Effector CD8-positive, alpha-beta T cell (primary cell): ENCODE data around the gene CHPF.

Experiments
- DNase-seq: peaks from one replicate; lab custom pipeline; 2025; lab: John Stamatoyannopoulos, UW

Gene CHPF

DNA sequence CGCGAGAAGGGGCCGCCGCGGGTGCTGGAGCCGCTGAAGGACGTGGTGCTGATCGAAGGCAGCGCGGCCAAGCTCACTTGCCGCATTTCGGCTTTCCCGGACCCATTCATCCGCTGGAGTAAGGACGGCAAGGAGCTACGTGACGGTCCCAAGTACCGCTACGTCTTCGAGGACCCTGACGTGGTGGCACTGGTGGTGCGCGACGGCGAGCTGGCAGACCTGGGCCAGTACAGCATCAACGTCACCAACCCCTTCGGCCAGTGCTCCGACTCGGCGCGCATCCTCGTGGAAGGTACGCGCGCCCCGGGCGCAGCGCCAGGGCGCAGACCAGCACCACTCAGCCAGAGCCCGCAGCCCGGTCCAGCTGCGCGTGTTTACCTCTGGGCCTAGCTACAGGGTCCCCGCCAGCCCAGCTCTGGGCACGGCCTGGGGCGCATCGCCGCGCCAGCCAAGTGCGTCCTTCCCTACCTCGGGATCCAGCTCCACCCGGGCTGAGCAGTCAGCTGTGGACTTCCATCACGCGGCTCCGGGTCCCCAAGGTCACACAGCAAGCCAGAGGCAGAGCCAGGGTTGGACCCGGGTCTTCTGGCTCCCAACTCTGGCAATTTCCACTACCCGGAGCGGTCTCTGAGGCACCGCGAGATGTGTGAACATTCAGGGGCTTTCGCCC lies 46.6 kb downstream of the CHPF start:
- DNase-seq = no peak

DNA sequence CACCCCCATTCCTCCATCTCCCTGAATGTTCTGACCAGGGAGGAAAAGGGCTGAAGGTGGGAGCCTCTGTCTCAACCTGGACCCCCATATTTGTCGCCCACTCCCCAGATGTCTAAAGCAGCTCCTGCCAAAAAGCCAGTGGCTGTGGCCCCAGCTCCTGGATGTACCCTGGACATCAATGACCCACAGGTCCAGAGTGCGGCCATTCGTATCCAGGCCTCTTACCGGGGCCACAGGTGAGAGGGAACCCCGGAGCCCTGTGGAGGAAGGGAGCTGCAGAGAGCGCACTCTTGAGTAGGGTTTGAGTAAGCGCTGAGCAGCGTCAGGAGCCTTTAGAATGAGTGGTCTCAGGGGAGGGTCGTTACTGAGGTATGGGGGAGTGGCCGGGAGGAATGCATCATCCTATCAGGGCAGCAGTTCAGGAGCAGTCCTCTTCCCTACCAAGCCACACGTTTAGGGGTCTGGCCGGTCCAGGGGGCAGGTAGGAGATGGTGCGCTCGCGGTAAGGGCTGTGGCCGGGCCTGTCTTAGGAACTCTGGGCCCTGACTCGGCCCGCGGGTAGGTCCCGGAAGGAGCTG lies 47.3 kb downstream of the CHPF start:
- DNase-seq = no peak

DNA sequence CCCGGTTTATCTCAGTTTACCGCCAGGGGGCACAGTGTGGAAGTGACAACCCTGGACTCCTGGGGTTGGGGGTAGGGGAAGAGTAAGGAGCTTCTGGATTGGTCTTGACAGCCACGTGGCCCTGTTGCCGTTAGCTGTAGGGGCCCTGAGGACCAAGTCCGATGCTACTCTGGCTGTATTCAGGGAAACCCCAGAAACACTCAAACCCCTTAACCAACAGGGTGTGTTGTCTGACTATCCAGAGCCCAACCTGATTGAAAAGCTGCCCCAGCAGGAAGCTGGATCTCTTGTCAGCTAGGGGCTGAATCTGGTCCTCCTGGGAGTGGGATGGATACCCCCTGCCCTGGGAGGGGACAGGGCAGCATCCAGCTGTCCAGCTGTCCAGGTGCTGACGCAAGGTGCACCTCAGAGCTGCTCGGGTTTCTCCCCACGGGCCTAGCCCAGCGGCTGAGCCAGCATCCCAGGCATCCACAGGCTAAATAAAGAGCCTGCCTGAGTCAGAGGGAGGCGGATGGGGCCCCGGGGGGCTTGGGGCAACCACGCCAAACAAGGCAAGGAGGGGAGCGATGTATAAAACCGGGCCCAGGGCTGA lies 48.0 kb downstream of the CHPF start:
- DNase-seq = peak; percentile 46

DNA sequence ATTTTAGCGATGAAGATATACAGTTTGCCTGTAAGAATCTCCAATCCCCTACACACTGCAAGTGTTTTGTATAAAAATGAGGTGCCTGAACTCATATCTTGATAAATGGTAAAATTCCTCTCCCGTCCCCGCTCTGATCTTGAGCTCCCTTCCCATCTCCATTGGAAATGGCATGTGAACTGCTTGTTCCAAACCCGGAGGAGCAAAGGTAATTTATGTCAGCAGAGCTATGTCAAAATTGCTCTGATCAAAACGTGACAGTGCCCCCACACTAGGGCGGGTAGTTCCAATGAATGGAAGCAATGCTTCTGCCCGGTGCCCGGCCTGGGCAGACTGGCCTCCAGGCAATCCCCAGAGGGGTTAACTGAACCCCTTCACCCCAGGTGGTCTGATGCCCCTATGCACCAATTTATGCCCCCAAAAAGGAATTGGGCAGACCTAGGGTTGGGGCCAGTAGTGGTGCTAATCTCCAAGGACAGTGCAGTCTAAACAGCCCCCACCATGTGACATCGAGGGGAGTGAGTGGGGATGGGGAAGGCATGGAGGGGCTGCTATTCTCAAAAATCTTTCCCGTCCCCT lies 48.6 kb downstream of the CHPF start:
- DNase-seq = no peak

DNA sequence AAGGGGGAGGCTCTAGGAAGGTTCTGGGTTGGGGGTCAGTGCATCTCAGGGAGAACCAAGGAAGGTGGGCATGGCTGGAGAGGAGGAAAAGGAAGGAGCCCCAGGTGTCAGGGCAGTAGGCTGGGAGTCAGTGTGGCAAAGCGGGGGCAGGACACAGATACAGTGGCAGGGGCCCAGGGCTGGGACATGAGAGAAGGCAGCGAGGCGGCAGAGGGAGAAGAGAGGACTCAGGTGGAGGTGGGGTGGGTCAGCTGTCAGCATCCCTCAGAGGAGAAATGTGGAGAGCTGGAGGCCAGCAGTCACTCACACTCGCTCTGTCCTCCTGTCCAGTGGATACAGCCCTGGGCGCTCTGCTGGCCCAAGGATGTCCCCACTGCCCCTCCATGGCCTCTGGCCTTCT lies 50.5 kb downstream of the CHPF start:
- DNase-seq = no peak

DNA sequence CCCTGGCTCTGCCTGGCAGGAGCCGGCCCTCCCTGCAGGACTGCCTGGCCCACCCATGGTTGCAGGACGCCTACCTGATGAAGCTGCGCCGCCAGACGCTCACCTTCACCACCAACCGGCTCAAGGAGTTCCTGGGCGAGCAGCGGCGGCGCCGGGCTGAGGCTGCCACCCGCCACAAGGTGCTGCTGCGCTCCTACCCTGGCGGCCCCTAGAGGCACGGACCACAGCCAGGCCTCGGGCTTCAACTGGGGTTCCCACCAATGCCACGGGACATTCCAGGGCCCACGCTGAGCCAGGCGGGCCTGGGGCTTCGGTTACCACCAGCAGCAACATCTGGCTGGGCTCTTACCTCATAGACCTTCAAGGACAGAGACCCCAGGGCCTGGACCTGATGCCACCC lies 51.0 kb downstream of the CHPF start:
- no peak for DNase-seq

DNA sequence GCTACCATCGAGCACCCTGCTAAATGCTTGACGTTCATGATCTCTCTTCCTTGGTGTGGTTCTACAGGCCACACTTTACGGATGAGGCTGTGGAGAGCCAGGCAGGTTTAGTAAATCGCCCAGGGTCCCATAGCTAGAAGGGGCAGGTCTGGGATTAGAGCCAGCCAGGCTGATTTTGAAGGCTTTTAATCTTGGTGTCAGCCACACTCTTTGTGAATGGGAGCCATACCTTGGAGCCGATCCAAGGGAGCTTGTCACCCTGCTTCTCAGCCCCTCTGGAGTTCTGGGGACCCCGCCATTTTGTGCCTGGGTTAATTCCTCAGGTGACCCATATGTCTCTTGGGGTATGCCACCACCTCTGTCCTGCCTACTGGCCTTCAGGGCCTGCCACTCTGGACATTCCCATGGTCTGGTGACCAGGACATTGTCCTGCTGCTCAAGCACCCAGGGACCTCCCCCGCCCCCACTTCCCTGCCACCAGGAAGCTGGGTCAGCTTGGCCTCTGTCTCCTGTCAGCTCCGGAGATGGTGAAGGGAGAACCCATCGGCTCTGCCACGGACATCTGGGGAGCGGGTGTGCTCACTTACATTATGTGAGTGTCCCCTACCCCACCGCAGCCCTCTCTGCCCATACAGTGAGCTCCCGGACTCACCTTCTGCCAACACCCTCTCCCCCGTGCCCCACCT lies 52.2 kb downstream of the CHPF start:
- no peak for DNase-seq

DNA sequence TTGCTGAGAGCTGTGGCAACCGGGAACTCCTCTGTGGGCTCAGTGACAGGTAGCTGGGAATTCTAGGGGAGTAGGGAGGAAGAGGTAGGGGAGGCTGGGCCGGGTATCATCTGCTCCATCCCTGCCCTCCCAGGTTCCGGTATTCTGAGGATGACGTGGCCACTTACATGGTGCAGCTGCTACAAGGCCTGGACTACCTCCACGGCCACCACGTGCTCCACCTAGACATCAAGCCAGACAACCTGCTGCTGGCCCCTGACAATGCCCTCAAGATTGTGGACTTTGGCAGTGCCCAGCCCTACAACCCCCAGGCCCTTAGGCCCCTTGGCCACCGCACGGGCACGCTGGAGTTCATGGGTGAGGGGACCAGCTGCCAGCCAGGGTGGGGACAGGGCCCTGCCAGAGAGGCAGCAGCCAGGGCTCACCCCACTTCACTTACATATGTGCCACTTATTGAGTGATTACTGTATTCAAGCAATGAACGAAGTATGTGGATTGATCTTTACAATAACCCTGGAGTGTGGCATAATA lies 52.9 kb downstream of the CHPF start:
- no peak for DNase-seq

DNA sequence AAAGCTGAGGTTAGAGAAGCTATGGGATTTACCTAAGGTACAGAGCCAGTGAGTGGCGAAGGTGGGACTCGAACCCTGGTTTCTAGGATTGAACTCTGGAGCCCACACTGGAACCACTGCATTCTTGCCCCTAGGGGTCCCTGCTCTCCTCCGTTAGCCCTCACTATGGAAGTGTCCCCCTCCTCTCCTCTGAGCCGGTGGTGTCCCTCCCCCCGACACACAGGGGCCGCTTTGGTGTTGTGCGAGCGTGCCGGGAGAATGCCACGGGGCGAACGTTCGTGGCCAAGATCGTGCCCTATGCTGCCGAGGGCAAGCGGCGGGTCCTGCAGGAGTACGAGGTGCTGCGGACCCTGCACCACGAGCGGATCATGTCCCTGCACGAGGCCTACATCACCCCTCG lies 53.4 kb downstream of the CHPF start:
- DNase-seq = no peak

DNA sequence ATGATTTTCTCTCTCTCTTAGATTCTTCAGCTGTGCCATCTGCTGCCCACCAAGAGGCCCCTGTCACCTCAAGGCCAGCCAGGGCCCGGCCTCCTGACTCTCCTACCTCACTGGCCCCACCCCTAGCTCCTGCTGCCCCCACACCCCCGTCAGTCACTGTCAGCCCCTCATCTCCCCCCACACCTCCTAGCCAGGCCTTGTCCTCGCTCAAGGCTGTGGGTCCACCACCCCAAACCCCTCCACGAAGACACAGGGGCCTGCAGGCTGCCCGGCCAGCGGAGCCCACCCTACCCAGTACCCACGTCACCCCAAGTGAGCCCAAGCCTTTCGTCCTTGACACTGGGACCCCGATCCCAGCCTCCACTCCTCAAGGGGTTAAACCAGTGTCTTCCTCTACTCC lies 54.3 kb downstream of the CHPF start:
- DNase-seq = no peak
